Measurements from ENCODE around the gene ZNF275. TPM values are rescaled to one million over a fixed set of nuclear protein-coding genes. Genes with fewer than 3 reads are reported as not detected.
"Not testable (repeated sequence)": the region's sequence is repeated elsewhere in the genome, so short reads cannot be mapped to it uniquely, and the experiment has no call there.

ZNF275 gene, protein sequence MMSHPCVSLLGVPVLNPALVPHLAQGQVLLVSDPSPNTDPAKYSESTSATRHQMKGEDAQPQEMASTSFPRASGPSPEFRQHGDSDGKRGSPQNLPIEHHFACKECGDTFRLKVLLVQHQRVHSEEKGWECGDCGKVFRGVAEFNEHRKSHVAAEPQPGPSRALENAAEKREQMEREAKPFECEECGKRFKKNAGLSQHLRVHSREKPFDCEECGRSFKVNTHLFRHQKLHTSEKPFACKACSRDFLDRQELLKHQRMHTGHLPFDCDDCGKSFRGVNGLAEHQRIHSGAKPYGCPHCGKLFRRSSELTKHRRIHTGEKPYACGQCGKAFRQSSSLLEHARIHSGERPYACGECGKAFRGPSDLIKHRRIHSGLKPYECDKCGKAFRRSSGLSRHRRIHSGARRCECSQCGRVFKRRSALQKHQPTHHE
- total RNA-seq (10 to 100 TPM; 27.5 to 75.9 (median 50.1) TPM), polyA plus RNA-seq (10 to 100 TPM; 42.7 to 49.6 TPM)
- long read RNA-seq, donor 1, full-length matches to known transcripts, result 1 of 38 reads
- long read RNA-seq, donor 1, partial matches to known transcripts, result 0 of 38 reads
- long read RNA-seq, donor 1, other reads (novel, unspliced or antisense), result 37 of 38 reads
- long read RNA-seq, donor 2, full-length matches to known transcripts, result 6 of 6 reads
- long read RNA-seq, donor 2, partial matches to known transcripts, result 0 of 6 reads
- long read RNA-seq, donor 2, other reads (novel, unspliced or antisense), result 0 of 6 reads
- long read RNA-seq, donor 3, full-length matches to known transcripts, result 28 of 70 reads
- long read RNA-seq, donor 3, partial matches to known transcripts, result 42 of 70 reads
- long read RNA-seq, donor 3, other reads (novel, unspliced or antisense), result 0 of 70 reads

DNA sequence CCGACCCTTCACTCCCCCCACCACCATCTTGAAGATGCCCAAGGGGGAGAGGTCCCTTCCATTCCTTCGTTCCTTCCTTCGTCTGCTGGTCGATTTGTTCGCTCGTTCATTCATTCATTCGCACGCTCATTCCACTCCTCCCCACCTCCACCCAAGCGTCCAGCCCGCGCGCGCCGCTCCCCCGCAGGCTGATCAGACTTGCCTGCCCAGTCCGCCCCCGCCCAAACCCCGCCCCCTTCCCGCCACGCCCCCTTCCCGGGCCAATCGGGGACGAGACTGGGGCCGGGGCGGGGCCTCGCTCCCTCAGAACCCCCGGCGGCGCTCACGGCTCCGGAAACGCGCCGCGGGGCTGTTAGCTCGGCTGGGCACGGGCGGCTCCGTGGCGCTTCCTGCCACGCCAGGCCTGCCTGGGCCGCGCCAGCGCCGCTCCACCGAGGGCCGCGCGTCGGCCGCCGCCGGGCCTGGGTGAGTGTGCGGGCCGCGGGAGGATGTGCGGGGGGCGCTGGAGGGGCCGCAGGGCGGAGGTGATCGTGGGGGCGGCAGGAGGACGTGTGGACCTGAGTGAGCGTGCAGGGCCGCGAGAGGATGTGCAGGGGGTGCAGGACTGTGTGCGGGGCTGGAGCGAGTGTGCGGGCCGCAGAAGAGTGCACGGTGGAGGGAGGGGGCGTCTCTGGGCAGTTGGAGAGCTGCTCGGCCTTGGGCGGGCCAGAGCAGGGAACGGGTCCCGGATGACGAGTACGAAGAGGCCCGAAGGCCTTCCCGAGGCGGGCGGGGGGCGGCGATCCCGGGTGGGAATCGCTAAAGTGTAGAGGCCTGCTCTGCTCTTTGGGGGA, at the start of gene ZNF275:
TSS of gene ZNF275 (plus strand) at position 333 of the 833 bp plus-strand sequence. CDS start 2,527 bp downstream, outside the sequence.
- TF ChIP-seq POLR2A (IDR thresholded peaks at IDR 0.05), result peak; percentile 79
- TF ChIP-seq, protein P1, sequence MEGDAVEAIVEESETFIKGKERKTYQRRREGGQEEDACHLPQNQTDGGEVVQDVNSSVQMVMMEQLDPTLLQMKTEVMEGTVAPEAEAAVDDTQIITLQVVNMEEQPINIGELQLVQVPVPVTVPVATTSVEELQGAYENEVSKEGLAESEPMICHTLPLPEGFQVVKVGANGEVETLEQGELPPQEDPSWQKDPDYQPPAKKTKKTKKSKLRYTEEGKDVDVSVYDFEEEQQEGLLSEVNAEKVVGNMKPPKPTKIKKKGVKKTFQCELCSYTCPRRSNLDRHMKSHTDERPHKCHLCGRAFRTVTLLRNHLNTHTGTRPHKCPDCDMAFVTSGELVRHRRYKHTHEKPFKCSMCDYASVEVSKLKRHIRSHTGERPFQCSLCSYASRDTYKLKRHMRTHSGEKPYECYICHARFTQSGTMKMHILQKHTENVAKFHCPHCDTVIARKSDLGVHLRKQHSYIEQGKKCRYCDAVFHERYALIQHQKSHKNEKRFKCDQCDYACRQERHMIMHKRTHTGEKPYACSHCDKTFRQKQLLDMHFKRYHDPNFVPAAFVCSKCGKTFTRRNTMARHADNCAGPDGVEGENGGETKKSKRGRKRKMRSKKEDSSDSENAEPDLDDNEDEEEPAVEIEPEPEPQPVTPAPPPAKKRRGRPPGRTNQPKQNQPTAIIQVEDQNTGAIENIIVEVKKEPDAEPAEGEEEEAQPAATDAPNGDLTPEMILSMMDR (IDR thresholded peaks at IDR 0.05), result no peak
- Histone ChIP-seq H3K27me3 (no peaks in the 10 kb centered on the region), H3K27ac (peak within 1 kb of the TSS; percentile 53 to 68), H3K9me3 (no peaks in the 10 kb centered on the region), H3K4me1 (ENCODE audit: insufficient read depth) (peaks cover 3% of the 10 kb centered on the region), H3K36me3 (no peaks in the 10 kb centered on the region), H3K4me3 (peak within 1 kb of the TSS; percentile 71)
- 34 to 48% (median 41%) methylated on average over 86 of the region's 86 CpGs for WGBS, 3 donors
- intact Hi-C loops (cut with DNase I), result no loop called here
- peak; percentile 79 to 89 (median 86) for DNase-seq

DNA sequence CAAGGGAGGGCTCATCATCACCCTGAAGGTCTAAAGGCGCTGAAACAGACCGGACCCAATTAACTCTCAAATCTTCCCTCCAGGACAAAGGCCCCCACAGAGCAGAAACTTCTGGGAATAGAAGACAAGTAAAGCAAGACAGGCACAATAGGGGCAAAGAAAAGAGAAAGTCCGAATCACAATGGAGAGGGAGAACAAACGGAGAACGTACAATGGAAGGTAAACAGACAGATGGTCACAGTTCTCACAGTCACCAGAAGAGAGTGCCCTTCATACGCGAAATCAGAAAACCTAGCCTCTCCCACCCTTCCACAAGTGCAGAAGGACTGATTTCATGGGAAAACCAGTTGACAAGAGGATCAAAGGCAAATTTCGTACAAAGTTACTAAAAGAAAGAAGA, 48.3 kb upstream of the ZNF275 start:
- H3K36me3 ChIP-seq; H3K27ac ChIP-seq; intact Hi-C loops (cut with DNase I); H3K4me3 ChIP-seq; H3K27me3 ChIP-seq; H3K9me3 ChIP-seq; H3K4me1 ChIP-seq (ENCODE audit: insufficient read depth); DNase-seq: not testable (repeated sequence)
- no CpG with 5 or more reads among the region's 8 CpGs for WGBS, 3 donors

DNA sequence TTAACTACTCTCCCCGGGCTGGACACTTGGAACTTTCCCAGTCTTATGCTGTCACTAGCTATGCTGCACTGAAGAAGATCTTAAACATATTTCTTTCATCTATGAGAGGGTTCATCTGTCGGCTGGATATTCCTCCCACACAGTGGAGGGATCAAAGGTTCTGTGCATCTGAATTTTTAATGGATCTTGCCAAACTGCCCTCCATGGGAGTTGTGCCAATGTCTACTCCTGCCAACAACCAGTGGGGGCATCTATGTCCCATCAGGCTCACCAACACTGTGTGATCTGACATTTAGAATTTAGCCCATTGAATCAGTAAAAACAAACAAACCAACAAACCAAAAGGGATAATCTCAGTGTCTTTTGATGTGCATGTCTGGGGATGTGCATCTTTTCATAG, 45.1 kb upstream of the ZNF275 start:
- DNase-seq; H3K27ac ChIP-seq; H3K4me3 ChIP-seq; H3K36me3 ChIP-seq; H3K27me3 ChIP-seq; H3K9me3 ChIP-seq; intact Hi-C loops (cut with DNase I); H3K4me1 ChIP-seq (ENCODE audit: insufficient read depth): not testable (repeated sequence)
- no CpG with 5 or more reads among the region's 2 CpGs for WGBS, 3 donors

DNA sequence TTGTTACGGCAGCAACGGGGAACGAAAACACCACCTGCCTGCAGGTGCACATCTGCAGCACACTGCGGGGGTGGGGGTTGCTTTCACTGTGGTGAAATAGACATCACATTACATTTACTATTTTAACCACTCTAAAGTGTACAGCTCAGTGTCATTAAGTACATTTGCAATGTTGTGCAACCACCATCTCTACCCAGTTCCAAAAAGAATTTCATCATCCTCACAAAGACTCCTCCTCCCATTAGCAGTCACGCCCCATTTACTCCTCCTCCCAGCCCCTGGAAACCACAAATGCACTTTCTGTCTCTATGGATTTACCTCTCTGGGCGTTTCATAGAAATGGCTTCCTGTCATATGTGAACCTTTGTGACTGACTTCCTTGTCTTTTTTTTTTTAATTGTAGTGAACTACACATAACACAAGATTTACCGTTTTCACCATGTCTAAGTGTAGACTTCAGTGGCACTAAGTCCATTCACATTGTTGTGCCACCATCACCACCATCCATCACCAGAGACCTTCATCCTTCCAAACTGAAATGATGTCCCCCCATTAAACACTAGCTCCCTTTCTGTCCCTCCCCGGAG, 40.4 kb upstream of the ZNF275 start:
- H3K9me3 ChIP-seq; H3K27me3 ChIP-seq; H3K27ac ChIP-seq; H3K4me3 ChIP-seq; intact Hi-C loops (cut with DNase I); H3K36me3 ChIP-seq; DNase-seq; H3K4me1 ChIP-seq (ENCODE audit: insufficient read depth): not testable (repeated sequence)
- 77 to 78% (median 77%) methylated on average over 3 to 4 of the region's 8 CpGs for WGBS, 3 donors

DNA sequence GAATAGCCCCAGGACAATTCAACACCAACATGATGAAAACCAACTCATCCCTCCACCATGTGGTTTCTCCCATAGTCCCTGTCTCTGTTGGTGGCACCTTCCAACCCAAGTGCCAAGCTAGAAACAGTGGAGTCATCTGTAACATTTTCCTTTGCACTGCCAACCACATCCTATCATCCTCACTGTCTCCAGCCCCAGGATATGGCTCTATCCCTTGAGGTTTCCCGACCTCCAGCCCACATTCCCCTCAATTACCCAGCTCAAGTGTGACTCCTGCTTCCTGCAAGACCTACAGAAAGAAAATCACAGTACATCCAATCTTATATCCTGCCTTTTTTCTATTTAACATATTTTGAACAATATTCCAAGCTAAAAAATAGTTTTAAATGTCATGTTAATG, 36.6 kb upstream of the ZNF275 start:
- no peaks in the 10 kb centered on the region for H3K4me1 ChIP-seq (ENCODE audit: insufficient read depth)
- no peak for TF ChIP-seq EP300 (IDR thresholded peaks at IDR 0.05)
- no peak for TF ChIP-seq POLR2A (IDR thresholded peaks at IDR 0.05)
- TF ChIP-seq, protein P1 (IDR thresholded peaks at IDR 0.05), result no peak
- no peak overlapping the region for H3K4me3 ChIP-seq
- H3K27ac ChIP-seq, result no peak overlapping the region
- no peaks in the 10 kb centered on the region for H3K9me3 ChIP-seq
- H3K27me3 ChIP-seq, result no peaks in the 10 kb centered on the region
- no peak for DNase-seq
- intact Hi-C loops (cut with DNase I), result no loop called here
- H3K36me3 ChIP-seq, result no peaks in the 10 kb centered on the region
- 27 to 45% (median 41%) methylated on average over 1 of the region's 1 CpG for WGBS, 3 donors
